ENCODE measurements around the gene IL23R.

DNA sequence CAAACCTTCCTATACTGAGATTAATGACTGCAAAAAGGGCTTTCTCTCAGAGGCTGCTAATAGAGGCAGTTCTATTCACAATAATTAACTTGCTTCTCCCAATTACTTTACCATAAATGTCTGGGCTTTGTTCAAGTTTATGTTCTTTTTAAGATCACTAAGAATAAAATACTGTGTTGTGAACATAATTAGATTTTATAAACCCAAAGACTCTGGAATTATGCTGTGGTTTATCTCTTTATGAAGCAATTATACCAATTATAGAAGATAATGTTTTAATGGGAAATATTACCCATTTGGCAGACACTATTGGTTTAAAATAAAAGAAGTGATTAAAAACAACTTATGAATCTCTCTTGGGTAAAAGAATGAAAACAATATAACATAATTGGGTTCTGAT, 97.9 kb downstream of the IL23R start:
- TF ChIP-seq, protein P1, sequence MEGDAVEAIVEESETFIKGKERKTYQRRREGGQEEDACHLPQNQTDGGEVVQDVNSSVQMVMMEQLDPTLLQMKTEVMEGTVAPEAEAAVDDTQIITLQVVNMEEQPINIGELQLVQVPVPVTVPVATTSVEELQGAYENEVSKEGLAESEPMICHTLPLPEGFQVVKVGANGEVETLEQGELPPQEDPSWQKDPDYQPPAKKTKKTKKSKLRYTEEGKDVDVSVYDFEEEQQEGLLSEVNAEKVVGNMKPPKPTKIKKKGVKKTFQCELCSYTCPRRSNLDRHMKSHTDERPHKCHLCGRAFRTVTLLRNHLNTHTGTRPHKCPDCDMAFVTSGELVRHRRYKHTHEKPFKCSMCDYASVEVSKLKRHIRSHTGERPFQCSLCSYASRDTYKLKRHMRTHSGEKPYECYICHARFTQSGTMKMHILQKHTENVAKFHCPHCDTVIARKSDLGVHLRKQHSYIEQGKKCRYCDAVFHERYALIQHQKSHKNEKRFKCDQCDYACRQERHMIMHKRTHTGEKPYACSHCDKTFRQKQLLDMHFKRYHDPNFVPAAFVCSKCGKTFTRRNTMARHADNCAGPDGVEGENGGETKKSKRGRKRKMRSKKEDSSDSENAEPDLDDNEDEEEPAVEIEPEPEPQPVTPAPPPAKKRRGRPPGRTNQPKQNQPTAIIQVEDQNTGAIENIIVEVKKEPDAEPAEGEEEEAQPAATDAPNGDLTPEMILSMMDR (IDR thresholded peaks at IDR 0.05), result no peak
- no peak for TF ChIP-seq POLR2A (IDR thresholded peaks at IDR 0.05)
